Sciatic nerve (tissue), 2 donors: ENCODE results near the gene STRA6. TPM values are rescaled to one million over a fixed set of nuclear protein-coding genes. Genes with fewer than 3 reads are reported as not detected.

Experiments
- ATAC-seq: fragments of 200-7000 bp; cut with Tn5 transposase; one replicate; pipeline ENCODE4 v1.9.1; 2020; ENCODE audit warnings: mild to moderate bottlenecking, moderate library complexity
- DNase-seq: peaks from one replicate; pipeline ENCODE4 v3.0.0-alpha.2; 2020; ENCODE audit warnings: low spot score
- intact Hi-C: fragments of 100-400 bp; cut with DNase I; formaldehyde crosslinking; loops from one replicate; pipeline ENCODE4 v1.14.2; 2022
- total RNA-seq: library from RNA; stranded (reverse); fragmentation: NEBNext Ultra II Directional; extraction: Animal tissue kit (Norgen Biotek cat#: 25700); gene quantifications from one replicate; pipeline ENCODE4 v1.2.1, GENCODE V29; 2021
- donor health status: DM: no; HTN: no; CAD: no.
- donor health status: DM: no; HTN: no; CAD: no.

The STRA6 gene
- total RNA-seq, 1 donor from 2014 or later = 0.76 TPM

DNA sequence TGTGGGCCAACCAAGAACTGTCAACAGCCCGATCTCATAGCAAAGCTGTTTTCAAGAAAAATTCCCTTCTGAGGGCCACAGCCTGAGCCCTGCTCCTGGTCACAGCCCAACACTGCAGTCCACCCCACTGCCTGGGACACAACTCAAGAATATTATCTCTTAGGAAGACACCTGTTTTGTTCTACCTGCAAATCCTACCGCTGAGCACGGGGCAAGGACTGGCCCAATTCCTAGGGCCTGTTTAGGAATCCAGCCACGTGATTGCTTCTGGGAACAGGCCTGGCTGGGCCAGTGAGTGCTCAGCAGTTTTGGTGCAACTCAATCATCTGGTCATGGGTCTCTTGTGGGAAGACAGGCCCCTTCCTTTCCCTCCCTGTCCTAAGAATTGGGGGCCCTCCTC lies 63.9 kb downstream of the STRA6 start:
- ATAC-seq (no peak), DNase-seq (no peak)
- intact Hi-C loops = no loop called here

DNA sequence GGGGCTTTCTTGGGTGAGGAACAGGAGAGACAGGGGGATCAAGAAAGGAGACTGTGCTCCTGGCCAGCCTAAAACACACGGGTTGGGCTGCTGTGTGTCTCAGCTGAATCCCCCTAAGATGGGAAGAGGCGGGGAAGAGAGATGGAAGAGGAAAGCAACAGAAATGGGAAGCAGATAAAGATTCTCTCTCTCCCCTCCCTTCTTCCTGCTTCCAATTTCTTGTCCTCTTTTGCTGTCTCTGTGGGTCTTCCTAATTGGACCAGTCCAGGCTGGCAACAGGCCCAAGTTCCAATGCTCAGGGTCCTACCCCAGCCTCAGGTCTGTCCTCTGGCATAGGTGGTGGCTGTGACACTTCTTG lies 65.1 kb downstream of the STRA6 start:
- ATAC-seq (no peak), DNase-seq (no peak)
- intact Hi-C loops = no loop called here

DNA sequence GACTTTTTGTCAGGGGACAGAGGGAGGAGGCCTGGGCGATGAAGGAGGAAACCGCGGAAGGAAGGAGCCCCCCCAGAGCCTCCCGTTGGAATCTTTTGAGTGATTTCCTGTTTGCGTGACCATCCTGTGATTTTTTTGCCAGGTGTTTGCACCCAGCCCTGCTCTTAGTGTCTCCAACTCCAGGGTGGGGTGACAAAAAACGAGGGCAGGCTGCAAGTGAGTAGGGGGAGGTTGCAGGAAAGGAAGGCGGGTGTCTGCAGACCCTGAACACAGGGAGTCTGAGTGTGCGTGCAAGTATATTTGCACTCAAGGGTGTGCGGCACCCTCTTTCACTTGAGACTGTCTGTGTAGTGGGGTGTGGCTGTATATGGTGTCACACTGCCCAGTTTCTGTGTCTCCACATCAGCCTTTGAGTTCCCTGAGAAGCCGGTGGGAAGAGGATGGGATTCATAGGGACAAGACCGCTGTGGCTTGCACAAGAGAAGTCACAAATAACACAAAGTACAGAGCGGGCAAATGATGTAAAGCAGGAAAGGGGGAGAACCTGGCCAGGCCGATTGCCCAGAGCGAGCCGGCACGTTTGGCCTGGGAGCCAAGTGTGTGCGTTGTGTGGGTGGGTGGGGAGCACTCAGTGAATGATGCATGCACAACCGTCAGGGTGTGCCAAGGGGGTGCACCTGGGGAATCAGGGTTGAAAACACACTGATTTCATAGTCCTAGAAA lies 65.6 kb downstream of the STRA6 start:
- ATAC-seq = peak; percentile 26
- DNase-seq = no peak
- intact Hi-C loops = no loop called here

DNA sequence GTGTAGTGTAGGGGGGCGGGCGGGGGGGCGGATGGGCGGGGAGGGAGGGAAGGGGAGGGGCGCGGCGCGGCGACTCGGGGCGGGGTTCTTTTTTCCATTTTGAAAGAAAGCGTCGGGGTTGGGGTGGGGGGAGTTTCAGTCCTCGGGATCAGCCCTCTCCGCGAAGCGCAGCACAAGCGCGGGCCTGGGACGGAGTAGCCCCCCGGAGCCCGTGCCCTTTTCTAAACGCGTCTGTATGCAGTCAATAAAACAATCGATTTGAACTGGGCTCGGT lies 66.1 kb downstream of the STRA6 start:
- intact Hi-C loops = no loop called here
- DNase-seq (no peak), ATAC-seq (no peak)

DNA sequence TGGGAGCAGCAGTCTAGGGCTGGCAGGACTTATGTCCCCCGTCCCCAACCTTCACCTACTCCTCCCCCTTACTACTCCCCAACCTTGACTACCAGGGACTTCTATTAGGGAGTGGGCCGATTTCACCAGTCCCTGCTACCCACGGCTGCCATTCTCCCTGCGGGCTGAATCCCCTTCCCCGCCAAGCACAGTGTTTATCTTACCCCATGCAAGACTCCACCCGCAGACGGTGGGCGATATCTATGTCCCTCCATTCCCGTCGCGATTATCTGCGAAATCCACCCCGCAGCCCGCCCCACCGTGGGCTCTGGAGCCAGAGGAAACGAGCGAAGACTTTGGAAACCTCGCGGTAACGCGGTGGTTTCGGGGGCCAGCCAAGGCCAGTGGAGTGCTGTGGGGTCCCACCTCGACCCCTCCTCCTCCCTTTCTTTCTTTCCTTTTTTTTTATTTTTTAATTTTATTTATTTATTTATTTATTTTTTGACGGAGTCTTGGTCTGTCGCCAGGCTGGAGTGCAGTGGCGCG lies 67.5 kb downstream of the STRA6 start:
- no peak for ATAC-seq
- no peak for DNase-seq
- intact Hi-C loops = no loop called here

DNA sequence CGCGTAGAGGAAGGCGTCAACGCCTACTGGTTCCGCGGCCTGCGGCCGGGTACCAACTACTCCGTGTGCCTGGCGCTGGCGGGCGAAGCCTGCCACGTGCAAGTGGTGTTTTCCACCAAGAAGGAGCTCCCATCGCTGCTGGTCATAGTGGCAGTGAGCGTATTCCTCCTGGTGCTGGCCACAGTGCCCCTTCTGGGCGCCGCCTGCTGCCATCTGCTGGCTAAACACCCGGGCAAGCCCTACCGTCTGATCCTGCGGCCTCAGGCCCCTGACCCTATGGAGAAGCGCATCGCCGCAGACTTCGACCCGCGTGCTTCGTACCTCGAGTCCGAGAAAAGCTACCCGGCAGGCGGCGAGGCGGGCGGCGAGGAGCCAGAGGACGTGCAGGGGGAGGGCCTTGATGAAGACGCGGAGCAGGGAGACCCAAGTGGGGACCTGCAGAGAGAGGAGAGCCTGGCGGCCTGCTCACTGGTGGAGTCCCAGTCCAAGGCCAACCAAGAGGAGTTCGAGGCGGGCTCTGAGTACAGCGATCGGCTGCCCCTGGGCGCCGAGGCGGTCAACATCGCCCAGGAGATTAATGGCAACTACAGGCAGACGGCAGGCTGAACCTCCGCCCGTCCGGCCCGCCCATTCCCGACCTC lies 68.1 kb downstream of the STRA6 start:
- ATAC-seq (no peak), DNase-seq (peak; percentile 71)
- intact Hi-C loops = no loop called here

DNA sequence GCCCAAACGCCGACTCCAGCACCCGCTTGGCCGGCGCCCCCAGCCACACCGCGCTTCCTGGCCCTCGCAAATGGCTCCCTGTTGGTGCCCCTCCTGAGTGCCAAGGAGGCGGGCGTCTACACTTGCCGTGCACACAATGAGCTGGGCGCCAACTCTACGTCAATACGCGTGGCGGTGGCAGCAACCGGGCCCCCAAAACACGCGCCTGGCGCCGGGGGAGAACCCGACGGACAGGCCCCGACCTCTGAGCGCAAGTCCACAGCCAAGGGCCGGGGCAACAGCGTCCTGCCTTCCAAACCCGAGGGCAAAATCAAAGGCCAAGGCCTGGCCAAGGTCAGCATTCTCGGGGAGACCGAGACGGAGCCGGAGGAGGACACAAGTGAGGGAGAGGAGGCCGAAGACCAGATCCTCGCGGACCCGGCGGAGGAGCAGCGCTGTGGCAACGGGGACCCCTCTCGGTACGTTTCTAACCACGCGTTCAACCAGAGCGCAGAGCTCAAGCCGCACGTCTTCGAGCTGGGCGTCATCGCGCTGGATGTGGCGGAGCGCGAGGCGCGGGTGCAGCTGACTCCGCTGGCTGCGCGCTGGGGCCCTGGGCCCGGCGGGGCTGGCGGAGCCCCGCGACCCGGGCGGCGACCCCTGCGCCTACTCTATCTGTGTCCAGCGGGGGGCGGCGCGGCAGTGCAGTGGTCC lies 68.7 kb downstream of the STRA6 start:
- no peak for ATAC-seq
- intact Hi-C loops = no loop called here
- no peak for DNase-seq

DNA sequence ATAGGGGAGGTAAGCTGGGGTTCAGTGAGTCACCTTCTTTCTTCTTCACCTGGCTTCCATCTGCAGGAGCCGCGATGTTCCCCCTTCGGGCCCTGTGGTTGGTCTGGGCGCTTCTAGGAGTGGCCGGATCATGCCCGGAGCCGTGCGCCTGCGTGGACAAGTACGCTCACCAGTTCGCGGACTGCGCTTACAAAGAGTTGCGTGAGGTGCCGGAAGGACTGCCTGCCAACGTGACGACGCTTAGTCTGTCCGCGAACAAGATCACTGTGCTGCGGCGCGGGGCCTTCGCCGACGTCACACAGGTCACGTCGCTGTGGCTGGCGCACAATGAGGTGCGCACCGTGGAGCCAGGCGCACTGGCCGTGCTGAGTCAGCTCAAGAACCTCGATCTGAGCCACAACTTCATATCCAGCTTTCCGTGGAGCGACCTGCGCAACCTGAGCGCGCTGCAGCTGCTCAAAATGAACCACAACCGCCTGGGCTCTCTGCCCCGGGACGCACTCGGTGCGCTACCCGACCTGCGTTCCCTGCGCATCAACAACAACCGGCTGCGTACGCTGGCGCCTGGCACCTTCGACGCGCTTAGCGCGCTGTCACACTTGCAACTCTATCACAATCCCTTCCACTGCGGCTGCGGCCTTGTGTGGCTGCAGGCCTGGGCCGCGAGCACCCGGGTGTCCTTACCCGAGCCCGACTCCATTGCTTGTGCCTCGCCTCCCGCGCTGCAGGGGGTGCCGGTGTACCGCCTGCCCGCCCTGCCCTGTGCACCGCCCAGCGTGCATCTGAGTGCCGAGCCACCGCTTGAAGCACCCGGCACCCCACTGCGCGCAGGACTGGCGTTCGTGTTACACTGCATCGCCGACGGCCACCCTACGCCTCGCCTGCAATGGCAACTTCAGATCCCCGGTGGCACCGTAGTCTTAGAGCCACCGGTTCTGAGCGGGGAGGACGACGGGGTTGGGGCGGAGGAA lies 69.6 kb downstream of the STRA6 start:
- intact Hi-C loops = no loop called here
- DNase-seq (no peak), ATAC-seq (no peak)

DNA sequence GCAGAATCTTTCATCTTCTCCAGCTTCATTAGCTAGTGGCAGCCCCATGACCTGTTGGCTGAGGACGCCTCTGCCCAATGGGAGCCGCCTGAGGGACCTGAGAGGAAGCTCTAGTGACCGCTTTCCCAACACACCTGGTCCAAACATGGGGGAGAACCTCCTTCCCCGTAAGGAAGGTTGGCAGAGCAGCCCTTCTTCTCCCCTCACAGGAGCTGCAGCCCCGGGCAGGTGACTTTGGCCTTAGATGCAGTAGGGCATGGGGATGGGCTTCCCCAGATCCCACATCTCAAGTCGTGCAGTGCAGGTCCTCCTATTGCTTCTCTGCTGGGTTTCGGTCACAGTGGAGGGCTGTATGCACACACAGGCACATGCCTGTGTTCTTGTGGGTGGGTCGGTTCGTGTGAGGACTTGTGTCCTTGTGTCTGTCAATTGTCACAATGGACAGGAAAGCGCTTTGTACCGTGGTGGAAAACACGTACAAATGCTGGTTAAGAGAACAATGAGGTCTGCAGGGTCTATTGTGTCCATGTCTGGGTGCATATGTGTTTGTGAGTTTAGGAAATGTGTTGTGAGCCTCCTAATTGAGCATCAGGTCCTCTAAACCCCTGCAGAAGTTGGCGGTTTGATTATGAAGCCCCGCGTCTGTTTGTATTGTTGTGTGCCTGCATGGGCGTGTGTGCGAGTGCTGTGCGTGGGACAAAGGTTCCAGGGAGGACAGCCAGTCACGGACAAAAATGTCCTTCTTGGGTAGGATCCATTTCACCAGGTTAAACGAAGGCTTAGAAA lies 70.8 kb downstream of the STRA6 start:
- no peak for DNase-seq
- ATAC-seq = no peak
- intact Hi-C loops = no loop called here

DNA sequence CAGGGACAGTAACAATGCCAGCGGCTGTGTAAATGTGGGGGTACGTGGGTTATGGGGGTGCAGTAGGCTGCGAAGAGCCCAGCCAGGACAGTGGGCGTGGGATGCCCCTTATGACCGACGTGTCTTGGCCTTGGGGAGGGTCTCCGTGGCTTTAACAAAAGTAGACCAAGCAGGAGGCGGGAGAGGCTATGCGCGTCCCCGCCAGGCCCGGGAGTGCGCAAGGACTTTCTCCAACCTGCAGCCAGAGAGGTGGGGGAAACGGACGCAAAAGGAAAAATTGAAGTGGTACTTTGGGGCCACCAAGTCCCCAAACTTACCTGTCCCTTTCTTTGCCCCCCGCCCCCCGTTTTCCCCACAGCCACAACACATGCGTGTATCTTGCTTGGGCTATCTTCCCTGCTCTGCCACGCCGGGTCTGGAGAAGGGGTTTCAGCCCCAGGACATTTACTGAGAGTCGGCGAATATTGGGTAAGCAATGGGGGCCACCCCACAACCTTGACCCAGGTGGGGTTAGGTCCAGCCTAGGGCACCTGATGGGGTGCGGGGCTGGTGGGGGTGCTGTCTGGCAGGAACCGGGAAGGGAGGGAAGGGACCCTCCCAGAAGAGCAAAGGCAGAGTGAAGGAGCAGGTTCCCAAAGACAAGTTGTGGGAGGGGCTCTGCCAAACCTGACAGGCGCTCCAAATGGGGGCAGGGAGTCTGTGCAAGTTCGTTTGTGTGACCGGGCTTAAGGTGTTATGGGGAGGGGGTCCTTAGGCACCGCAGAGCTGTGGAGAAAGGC lies 71.5 kb downstream of the STRA6 start:
- no peak for ATAC-seq
- intact Hi-C loops = no loop called here
- no peak for DNase-seq

DNA sequence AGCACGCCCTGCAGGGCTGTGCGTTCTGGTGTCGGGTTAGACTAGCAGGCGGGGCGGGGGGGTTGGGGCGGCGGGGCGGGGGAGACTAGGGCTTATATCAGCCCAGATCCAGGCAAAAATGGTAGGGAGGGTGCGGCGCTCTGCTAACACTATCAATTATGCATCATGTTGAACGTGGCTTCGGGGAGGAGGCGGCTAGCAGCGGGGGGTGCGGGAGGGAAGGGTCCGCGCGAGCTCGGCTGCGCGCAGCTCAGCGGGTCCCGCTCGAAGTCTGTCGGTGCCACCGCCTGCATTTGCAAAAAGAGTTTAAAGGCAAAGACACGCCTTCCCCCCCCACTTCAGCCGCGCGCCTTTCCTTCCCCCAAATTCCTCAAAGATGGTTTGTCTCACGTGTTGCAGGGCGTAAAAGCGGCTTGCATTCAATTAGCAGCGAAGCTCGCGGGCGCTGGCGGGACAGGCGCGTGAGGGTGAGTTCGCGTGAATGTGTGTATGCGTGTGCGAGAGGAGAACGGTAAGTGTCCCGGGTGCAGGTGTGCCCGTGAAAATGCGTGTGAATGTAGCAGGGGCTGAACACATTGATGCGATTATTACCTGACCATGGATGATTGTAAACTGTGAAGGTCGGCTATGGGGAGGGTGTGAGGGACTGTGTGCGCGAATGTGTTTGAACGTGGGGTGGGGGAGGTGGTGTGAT lies 72.3 kb downstream of the STRA6 start, which contains the start of gene ISLR2:
Gene ISLR2 (plus strand): TSS at position 432 of the 694 bp plus-strand sequence. CDS start 2,169 bp downstream, outside the sequence.
- DNase-seq (no peak), ATAC-seq (no peak)
- intact Hi-C loops = no loop called here

DNA sequence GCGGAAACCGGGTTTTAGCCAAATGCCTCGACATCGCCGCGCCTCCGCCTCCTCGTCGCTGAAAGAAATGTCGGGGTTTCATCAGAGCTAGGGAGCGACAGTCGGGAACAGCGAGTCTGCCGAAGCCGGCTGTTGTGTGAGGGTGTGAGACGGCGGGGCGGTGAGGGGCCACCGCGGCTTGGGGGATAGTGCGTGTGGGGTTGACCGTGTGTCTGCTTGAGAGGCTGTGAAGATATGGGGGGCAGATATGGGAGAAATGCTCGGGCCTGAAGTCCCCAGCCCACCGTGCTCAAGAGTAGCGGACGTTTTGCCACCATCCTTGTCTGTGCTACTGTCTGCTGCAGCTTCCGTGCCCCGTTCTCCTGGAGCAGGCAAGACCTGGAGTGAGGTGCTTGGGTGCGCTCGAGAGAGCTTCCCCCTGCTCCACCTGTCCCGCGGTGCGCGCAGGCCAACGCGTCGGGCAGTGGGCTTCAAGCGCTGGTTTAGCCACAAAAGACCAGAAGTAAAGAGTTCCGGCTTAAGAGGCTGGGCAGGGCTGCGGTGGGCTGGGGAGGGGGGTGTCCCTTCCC lies 72.9 kb downstream of the STRA6 start:
- intact Hi-C loops = loop anchor here (5.0 kb wide), 1 partner anchor 173 kb away; no protein-coding TSS in a partner anchor
- ATAC-seq (no peak), DNase-seq (no peak)

Other genes starting within 250 kb of the STRA6 start
- 15.2 TPM for gene STOML1, start 210.5 kb downstream of the STRA6 start, total RNA-seq
- 86.6 TPM for gene PML, start 208.1 kb downstream of the STRA6 start, total RNA-seq
- gene GOLGA6A, start 120.2 kb downstream of the STRA6 start, total RNA-seq = 0.98 TPM
- 1.5 TPM for gene ISLR2, start 72.2 kb downstream of the STRA6 start, total RNA-seq
- gene ISLR, start 29.1 kb downstream of the STRA6 start, total RNA-seq = 120 TPM
- not detected for gene CCDC33, start 33.5 kb upstream of the STRA6 start, total RNA-seq
- 4.3 TPM for gene CYP11A1, start 164.9 kb upstream of the STRA6 start, total RNA-seq
- 30.9 TPM for gene SEMA7A, start 231.2 kb upstream of the STRA6 start, total RNA-seq